HEK293 (cell line): ENCODE data around the gene MARCO.
"Not testable (repeated sequence)": the region's sequence is repeated elsewhere in the genome, so short reads cannot be mapped to it uniquely, and the experiment has no call there.

Experiments
- CTCF ChIA-PET: fragments of 350-600 bp; formaldehyde crosslinking; extraction: SDS; loops from one replicate; lab custom pipeline; 2021; ENCODE audit warnings: antibody characterized with exemption; lab: Yijun Ruan, JAX
- POLR2A ChIA-PET: fragments of 300-600 bp; formaldehyde crosslinking; extraction: SDS; loops from one replicate; lab custom pipeline; 2020; ENCODE audit warnings: antibody characterized with exemption, inconsistent platforms; lab: Yijun Ruan, JAX
- H3K27ac ChIP-seq: fragments of 200-500 bp; sonication (Bioruptor generic); 2 replicates; pipeline ENCODE4 v1.5.1; 2014; ENCODE audit warnings: low read depth, low read length, control low read depth, inconsistent platforms; ENCODE audit errors: extremely low read depth
- H3K36me3 ChIP-seq, 2 experiments: fragments of 200-500 bp in 1 of 2; sonication (Bioruptor generic) in 1 of 2; 1 replicate in 1 of 2; 2 replicates in 1 of 2; pipeline ENCODE4 v1.5.1; 2014 to 2017; ENCODE audit warnings: inconsistent platforms in 2 of 2, low read length in 2 of 2; ENCODE audit not compliant: control insufficient read depth in 2 of 2, insufficient read depth in 1 of 2
- H3K4me1 ChIP-seq: fragments of 200-500 bp; sonication (Bioruptor generic); 2 replicates; pipeline ENCODE4 v1.5.1; 2014; ENCODE audit warnings: mild to moderate bottlenecking, low read length, inconsistent platforms; ENCODE audit not compliant: control insufficient read depth, insufficient read depth
- H3K4me3 ChIP-seq: 2 replicates; pipeline ENCODE4 v1.5.1; 2011; ENCODE audit warnings: low read depth, mild to moderate bottlenecking, control low read depth, low read length, moderate library complexity
- H3K9me3 ChIP-seq: fragments of 200-500 bp; sonication (Bioruptor generic); 2 replicates; pipeline ENCODE4 v1.5.1; 2014; ENCODE audit warnings: low read depth, low read length, inconsistent platforms; ENCODE audit not compliant: control insufficient read depth, insufficient read depth
- ELK4 ChIP-seq: IDR thresholded peaks from 2 replicates; pipeline ENCODE4 v1.6.1; 2011; ENCODE audit warnings: mild to moderate bottlenecking, low read depth, low read length, borderline replicate concordance
- HOXA7 ChIP-seq: sonication (generic); formaldehyde crosslinking; IDR thresholded peaks from 2 replicates; pipeline ENCODE4 v1.8.1; 2022; ENCODE audit warnings: missing genetic modification reagents, borderline replicate concordance
- IKZF3 ChIP-seq: fragments of 450-650 bp; IDR thresholded peaks from 2 replicates; pipeline ENCODE4 v1.5.0; 2018; ENCODE audit warnings: missing biosample characterization, mild to moderate bottlenecking, missing genetic modification characterization, moderate library complexity
- KLF10 ChIP-seq: fragments of 450-650 bp; IDR thresholded peaks from 2 replicates; pipeline ENCODE4 v1.5.1; 2018; ENCODE audit warnings: missing biosample characterization, mild to moderate bottlenecking, missing genetic modification characterization
- KLF7 ChIP-seq: fragments of 450-650 bp; formaldehyde crosslinking; IDR thresholded peaks from 2 replicates; pipeline ENCODE4 v1.5.1; 2016; ENCODE audit warnings: missing biosample characterization, missing genetic modification characterization, borderline replicate concordance
- MEIS1 ChIP-seq: sonication (generic); formaldehyde crosslinking; IDR thresholded peaks from 2 replicates; pipeline ENCODE4 v1.8.1; 2022; ENCODE audit warnings: missing genetic modification reagents, mild to moderate bottlenecking, borderline replicate concordance
- MYNN ChIP-seq: fragments of 450-650 bp; formaldehyde crosslinking; IDR thresholded peaks from 2 replicates; pipeline ENCODE4 v1.5.1; 2016; ENCODE audit warnings: missing biosample characterization, missing genetic modification characterization, borderline replicate concordance
- PRDM6 ChIP-seq: fragments of 450-650 bp; formaldehyde crosslinking; IDR thresholded peaks from 2 replicates; pipeline ENCODE4 v1.5.1; 2017; ENCODE audit warnings: missing biosample characterization, missing genetic modification characterization
- ZBTB17 ChIP-seq: fragments of 450-650 bp; formaldehyde crosslinking; IDR thresholded peaks from 2 replicates; pipeline ENCODE4 v1.5.1; 2016; ENCODE audit warnings: missing biosample characterization, missing genetic modification characterization
- ZNF133 ChIP-seq: fragments of 450-650 bp; formaldehyde crosslinking; IDR thresholded peaks from 2 replicates; pipeline ENCODE4 v1.5.1; 2016; ENCODE audit warnings: missing biosample characterization, missing genetic modification characterization
- ZNF140 ChIP-seq: fragments of 450-650 bp; formaldehyde crosslinking; IDR thresholded peaks from 2 replicates; pipeline ENCODE4 v1.5.1; 2016; ENCODE audit warnings: missing biosample characterization, missing genetic modification characterization
- ZNF18 ChIP-seq: fragments of 450-650 bp; formaldehyde crosslinking; IDR thresholded peaks from 2 replicates; pipeline ENCODE4 v1.5.1; 2016; ENCODE audit warnings: missing biosample characterization, missing genetic modification characterization
- ZNF202 ChIP-seq: fragments of 450-650 bp; formaldehyde crosslinking; IDR thresholded peaks from 2 replicates; pipeline ENCODE4 v1.5.1; 2016; ENCODE audit warnings: missing biosample characterization, missing genetic modification characterization, borderline replicate concordance
- ZNF362 ChIP-seq: fragments of 450-650 bp; formaldehyde crosslinking; IDR thresholded peaks from 2 replicates; pipeline ENCODE4 v1.5.1; 2016; ENCODE audit warnings: missing biosample characterization, missing genetic modification characterization
- ZNF449 ChIP-seq: fragments of 450-650 bp; formaldehyde crosslinking; IDR thresholded peaks from 2 replicates; pipeline ENCODE4 v1.5.1; 2017; ENCODE audit warnings: missing biosample characterization, mild to moderate bottlenecking, missing genetic modification characterization, moderate library complexity
- ZNF555 ChIP-seq: fragments of 450-650 bp; formaldehyde crosslinking; conservative IDR thresholded peaks from 2 replicates; pipeline ENCODE4 v1.5.1; 2017; ENCODE audit warnings: missing biosample characterization, mild to moderate bottlenecking, missing genetic modification characterization, inconsistent platforms
- ZNF777 ChIP-seq: fragments of 450-650 bp; formaldehyde crosslinking; IDR thresholded peaks from 2 replicates; pipeline ENCODE4 v1.5.1; 2017; ENCODE audit warnings: missing biosample characterization, missing genetic modification characterization, borderline replicate concordance
- ZNF837 ChIP-seq: fragments of 450-650 bp; formaldehyde crosslinking; IDR thresholded peaks from 2 replicates; pipeline ENCODE4 v1.5.1; 2016; ENCODE audit warnings: missing biosample characterization, missing genetic modification characterization
- TF ChIP-seq, protein P1 (sequence below): fragments of 450-650 bp; formaldehyde crosslinking; IDR thresholded peaks from 2 replicates; pipeline ENCODE4 v1.5.1; 2016; ENCODE audit warnings: missing biosample characterization, missing genetic modification characterization

The MARCO gene

DNA sequence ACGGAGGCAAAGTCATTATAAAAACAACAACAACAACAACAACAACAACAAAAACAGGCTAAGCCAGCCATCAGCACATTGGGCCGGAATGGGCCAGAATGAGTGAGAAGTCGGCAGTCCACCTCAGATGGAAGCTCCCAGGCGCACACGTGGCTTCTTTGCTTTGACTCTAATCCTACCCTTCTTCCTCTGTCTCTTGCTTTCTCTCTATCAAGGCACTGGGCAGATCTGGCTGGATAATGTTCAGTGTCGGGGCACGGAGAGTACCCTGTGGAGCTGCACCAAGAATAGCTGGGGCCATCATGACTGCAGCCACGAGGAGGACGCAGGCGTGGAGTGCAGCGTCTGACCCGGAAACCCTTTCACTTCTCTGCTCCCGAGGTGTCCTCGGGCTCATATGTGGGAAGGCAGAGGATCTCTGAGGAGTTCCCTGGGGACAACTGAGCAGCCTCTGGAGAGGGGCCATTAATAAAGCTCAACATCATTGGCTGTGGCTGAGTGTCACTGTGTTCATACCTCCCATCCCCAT is 52.2 kb downstream of the MARCO start:
- Histone ChIP-seq H3K4me3 (no peak overlapping the region), H3K27ac (no peak overlapping the region), H3K9me3 (no peaks in the 10 kb centered on the region), H3K4me1 (no peaks in the 10 kb centered on the region)
- ChIA-PET POLR2A (no interaction called here), CTCF (no interaction called here)
- no peak for TF ChIP-seq ZNF18 (tag by site-specific recombination)
- TF ChIP-seq KLF7 (tag by site-specific recombination) = no peak
- TF ChIP-seq, protein P1, sequence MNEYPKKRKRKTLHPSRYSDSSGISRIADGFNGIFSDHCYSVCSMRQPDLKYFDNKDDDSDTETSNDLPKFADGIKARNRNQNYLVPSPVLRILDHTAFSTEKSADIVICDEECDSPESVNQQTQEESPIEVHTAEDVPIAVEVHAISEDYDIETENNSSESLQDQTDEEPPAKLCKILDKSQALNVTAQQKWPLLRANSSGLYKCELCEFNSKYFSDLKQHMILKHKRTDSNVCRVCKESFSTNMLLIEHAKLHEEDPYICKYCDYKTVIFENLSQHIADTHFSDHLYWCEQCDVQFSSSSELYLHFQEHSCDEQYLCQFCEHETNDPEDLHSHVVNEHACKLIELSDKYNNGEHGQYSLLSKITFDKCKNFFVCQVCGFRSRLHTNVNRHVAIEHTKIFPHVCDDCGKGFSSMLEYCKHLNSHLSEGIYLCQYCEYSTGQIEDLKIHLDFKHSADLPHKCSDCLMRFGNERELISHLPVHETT (tag by site-specific recombination) = no peak
- TF ChIP-seq, all 188 proteins: peak for 0
- H3K36me3 ChIP-seq = no peaks in the 10 kb centered on the region

- Histone ChIP-seq H3K27ac (no peak overlapping the region), H3K36me3 (no peaks in the 10 kb centered on the region)
- TF ChIP-seq ZNF555 (tag by site-specific recombination) = no peak
- no peak for TF ChIP-seq ZNF777 (tag by site-specific recombination)
- TF ChIP-seq ELK4 = no peak
- no peak for TF ChIP-seq ZNF202 (tag by site-specific recombination)
- no peak for TF ChIP-seq PRDM6
- TF ChIP-seq IKZF3 (tag by site-specific recombination) = no peak
- TF ChIP-seq ZNF133 (tag by site-specific recombination) = no peak
- no peak for TF ChIP-seq MEIS1 (CRISPR knock-in tag)
- no peak for TF ChIP-seq HOXA7 (CRISPR knock-in tag)
- TF ChIP-seq MYNN (tag by site-specific recombination) = no peak
- TF ChIP-seq ZBTB17 = no peak
- no peak for TF ChIP-seq ZNF140 (tag by site-specific recombination)
- no peak for TF ChIP-seq ZNF362 (tag by site-specific recombination)
- no peak for TF ChIP-seq KLF10 (tag by site-specific recombination)
- TF ChIP-seq ZNF837 (tag by site-specific recombination) = no peak
- no peak for TF ChIP-seq ZNF449 (tag by site-specific recombination)
- TF ChIP-seq, all 188 proteins: peak for 0
- POLR2A ChIA-PET = no interaction called here
- no peaks in the 10 kb centered on the region for H3K9me3 ChIP-seq
- no peaks in the 10 kb centered on the region for H3K4me1 ChIP-seq
- no peak overlapping the region for H3K4me3 ChIP-seq
- CTCF ChIA-PET = no interaction called here
These were observed 52.8 kb downstream of the MARCO start for GRCh38 chr2:118994778-118995177.

DNA sequence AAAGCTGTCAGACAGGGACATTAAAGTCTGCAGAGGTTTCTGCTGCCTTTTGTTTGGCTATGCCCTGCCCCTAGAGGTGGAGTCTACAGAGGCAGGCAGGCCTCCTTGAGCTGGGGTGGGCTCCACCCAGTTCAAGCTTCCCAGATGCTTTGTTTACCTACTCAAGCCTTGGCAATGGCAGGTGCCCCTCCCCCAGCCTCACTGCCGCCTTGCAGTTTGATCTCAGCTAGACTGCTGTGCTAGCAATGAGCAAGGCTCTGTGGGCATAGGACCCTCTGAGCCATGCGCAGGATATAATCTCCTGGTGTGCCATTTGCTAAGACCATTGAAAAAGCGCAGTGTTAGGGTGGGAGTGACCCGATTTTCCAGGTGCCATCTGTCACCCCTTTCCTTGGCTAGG is 61.9 kb downstream of the MARCO start:
- H3K36me3 ChIP-seq, H3K9me3 ChIP-seq, H3K4me3 ChIP-seq, H3K27ac ChIP-seq, H3K4me1 ChIP-seq, POLR2A ChIA-PET: not testable (repeated sequence)
- CTCF ChIA-PET = interaction anchor here (1.2 kb wide), 1 partner anchor 121 kb away, joined by 4 read pairs; no protein-coding TSS in a partner anchor
